ENCODE data around the gene TRIM40. TPM values are rescaled to one million over a fixed set of nuclear protein-coding genes. Genes with fewer than 3 reads are reported as not detected.
"Not testable (repeated sequence)": the region's sequence is repeated elsewhere in the genome, so short reads cannot be mapped to it uniquely, and the experiment has no call there.

Gene TRIM40
- total RNA-seq, 2 donors from 2014 or later: not detected

- intact Hi-C loops (cut with DNase I): no loop called here
- DNase-seq (ENCODE audit: low spot score): no peak
Observed at GRCh38 chr6:30160008-30160784, 24.3 kb downstream of the TRIM40 start.

GRCh38 chr6:30160785-30161531 is 25.0 kb downstream of the TRIM40 start, which contains the start of gene TRIM10:
TRIM10 (minus strand) TSS chr6:30161211; CDS start chr6:30160858, 353 bp downstream.
- intact Hi-C loops (cut with DNase I): no loop called here
- no peak for DNase-seq (ENCODE audit: low spot score)

GRCh38 chr6:30162265-30163089 is 26.5 kb downstream of the TRIM40 start:
- no peak for DNase-seq (ENCODE audit: low spot score)
- intact Hi-C loops (cut with DNase I): no loop called here

- intact Hi-C loops (cut with DNase I): no loop called here
Observed at GRCh38 chr6:30163090-30163917, 27.4 kb downstream of the TRIM40 start, which contains the start of gene TRIM15. TRIM15 (plus strand) TSS chr6:30163546; CDS start chr6:30163685, 139 bp downstream.

GRCh38 chr6:30163918-30164654 is 28.1 kb downstream of the TRIM40 start:
- intact Hi-C loops (cut with DNase I): no loop called here
- no peak for DNase-seq (ENCODE audit: low spot score)

More at GRCh38 chr6:30163090-30163917, 27.4 kb downstream of the TRIM40 start, which contains the start of gene TRIM15:
- DNase-seq (ENCODE audit: low spot score): no peak

GRCh38 chr6:30164714-30165113 is 28.8 kb downstream of the TRIM40 start:
- DNase-seq (ENCODE audit: low spot score): no peak
- intact Hi-C loops (cut with DNase I): no loop called here

GRCh38 chr6:30165238-30165637 is 29.3 kb downstream of the TRIM40 start:
- DNase-seq (ENCODE audit: low spot score); intact Hi-C loops (cut with DNase I): not testable (repeated sequence)

GRCh38 chr6:30167101-30167500 is 31.2 kb downstream of the TRIM40 start:
- intact Hi-C loops (cut with DNase I): no loop called here
- DNase-seq (ENCODE audit: low spot score): no peak

GRCh38 chr6:30168741-30169140 is 32.8 kb downstream of the TRIM40 start:
- no peak for DNase-seq (ENCODE audit: low spot score)
- intact Hi-C loops (cut with DNase I): no loop called here

GRCh38 chr6:30169658-30170614 is 34.0 kb downstream of the TRIM40 start:
- intact Hi-C loops (cut with DNase I): no loop called here

GRCh38 chr6:30171677-30172471 is 35.9 kb downstream of the TRIM40 start:
- intact Hi-C loops (cut with DNase I): no loop called here
- no peak for DNase-seq (ENCODE audit: low spot score)

More at GRCh38 chr6:30169658-30170614, 34.0 kb downstream of the TRIM40 start:
- DNase-seq (ENCODE audit: low spot score): no peak

- intact Hi-C loops (cut with DNase I): no loop called here
- no peak for DNase-seq (ENCODE audit: low spot score)
Observed at GRCh38 chr6:30172681-30173080, 36.7 kb downstream of the TRIM40 start.

GRCh38 chr6:30175765-30176164 is 39.8 kb downstream of the TRIM40 start:
- intact Hi-C loops (cut with DNase I): no loop called here
- DNase-seq (ENCODE audit: low spot score): no peak

- intact Hi-C loops (cut with DNase I): no loop called here
Observed at GRCh38 chr6:30178837-30179236, 42.9 kb downstream of the TRIM40 start.

GRCh38 chr6:30180145-30180544 is 44.2 kb downstream of the TRIM40 start:
- DNase-seq (ENCODE audit: low spot score): no peak
- intact Hi-C loops (cut with DNase I): no loop called here

More at GRCh38 chr6:30178837-30179236, 42.9 kb downstream of the TRIM40 start:
- DNase-seq (ENCODE audit: low spot score): no peak

GRCh38 chr6:30184417-30185031 is 48.6 kb downstream of the TRIM40 start:
- DNase-seq (ENCODE audit: low spot score): no peak
- intact Hi-C loops (cut with DNase I): no loop called here
